DMS114 treated with DMSO at 0.1 percent for 48 hours (cell line): ENCODE measurements around the gene TTLL10.

Source experiments
- DNase-seq: peaks from one replicate; lab custom pipeline; 2025; ENCODE audit not compliant: unreplicated experiment; lab: John Stamatoyannopoulos, UW

TTLL10 gene, protein sequence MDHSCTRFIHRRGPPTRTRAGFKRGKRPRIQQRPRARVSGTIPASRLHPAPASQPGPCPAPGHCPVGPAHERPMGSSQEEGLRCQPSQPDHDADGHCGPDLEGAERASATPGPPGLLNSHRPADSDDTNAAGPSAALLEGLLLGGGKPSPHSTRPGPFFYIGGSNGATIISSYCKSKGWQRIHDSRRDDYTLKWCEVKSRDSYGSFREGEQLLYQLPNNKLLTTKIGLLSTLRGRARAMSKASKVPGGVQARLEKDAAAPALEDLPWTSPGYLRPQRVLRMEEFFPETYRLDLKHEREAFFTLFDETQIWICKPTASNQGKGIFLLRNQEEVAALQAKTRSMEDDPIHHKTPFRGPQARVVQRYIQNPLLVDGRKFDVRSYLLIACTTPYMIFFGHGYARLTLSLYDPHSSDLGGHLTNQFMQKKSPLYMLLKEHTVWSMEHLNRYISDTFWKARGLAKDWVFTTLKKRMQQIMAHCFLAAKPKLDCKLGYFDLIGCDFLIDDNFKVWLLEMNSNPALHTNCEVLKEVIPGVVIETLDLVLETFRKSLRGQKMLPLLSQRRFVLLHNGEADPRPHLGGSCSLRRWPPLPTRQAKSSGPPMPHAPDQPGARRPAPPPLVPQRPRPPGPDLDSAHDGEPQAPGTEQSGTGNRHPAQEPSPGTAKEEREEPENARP

DNA sequence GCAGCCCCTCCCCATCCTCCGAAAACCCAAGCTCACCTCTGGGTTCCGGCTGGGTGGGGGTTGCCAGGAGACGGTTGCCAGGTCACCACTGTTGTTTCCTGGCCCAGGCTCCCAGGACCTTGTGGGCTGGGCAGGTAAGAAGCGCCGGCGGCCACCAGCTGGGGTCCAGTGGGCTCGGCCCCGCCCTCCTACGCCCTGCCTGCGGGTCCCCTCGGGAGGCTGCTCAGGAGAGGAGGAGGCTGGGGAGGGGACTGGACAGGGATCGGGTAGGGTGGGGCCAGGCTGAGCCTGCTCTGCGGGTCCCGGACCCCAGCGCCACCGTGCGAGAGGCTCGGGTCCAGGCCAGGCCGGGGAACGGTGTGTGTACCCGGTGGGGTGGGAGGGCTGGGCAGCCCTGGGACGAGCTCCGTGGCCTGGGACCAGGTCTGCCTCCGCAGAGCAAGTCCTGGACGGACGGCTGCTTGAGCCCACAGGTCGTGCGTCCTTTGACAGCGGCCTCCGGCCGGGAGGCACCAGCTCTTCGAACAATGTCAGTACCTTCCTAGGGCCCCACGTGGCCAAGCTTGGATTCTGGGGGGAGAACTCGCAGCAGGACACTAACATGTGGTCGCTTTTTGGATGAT is at the start of gene TTLL10:
Gene TTLL10 (plus strand): TSS at position 88 of the 623 bp plus-strand sequence. CDS start 5,336 bp downstream, outside the sequence.
- DNase-seq: no peak

DNA sequence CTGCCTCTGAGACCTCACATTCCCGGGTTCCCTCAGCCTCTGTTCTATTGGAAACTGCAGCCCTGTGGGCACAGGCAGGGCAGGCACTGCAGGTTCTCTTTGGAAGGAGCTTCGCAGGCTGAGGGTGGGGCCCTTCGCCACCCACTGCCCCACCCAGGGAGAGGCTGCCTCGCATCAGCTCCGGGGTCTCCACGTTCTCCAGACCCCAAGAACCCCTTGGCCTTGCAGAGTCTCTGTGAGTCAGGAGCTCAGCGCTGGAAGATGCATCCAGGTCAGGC is 49.2 kb upstream of the TTLL10 start:
- DNase-seq: no peak

DNA sequence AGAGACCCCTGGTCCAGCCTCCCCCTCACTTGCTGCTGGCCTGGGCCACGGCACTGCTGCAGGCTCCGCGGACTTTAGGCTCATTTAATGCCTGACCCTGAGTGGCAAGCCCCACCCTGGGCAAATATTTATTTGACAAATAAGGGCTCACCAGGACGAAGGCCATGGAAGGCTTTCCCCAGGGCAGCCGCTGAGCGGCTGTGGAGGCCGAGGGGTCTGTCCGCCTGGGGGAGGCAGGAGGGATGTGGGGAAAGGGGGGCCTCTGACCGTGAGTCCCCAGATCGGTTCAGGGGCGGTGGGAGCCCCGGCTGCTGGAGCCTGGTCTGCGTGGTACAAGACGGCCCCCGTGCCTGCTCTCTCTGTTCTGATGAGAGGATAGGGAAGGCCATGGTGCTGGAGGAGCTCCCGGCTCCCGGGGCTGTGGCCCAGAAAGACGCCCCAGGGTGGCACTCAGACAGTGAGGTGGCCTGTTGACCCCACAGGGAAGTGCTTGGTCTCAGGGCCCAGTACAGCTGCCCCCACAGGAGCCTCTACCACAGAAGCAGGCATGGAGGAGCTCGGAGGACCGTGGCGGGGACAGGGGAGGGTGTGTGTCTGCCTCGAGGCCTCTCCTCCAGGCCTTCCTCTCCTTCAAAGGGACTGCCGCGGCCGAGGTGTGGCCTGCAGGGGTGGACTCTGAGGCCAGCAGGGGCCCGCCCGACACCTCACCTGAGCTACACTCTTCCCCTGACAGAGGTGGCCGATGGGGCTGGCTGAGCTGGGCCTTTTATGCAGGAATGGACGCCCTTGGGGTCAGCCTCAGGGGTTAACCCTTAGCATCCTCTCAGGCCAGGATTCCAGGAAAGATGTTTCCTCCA is 48.7 kb upstream of the TTLL10 start:
- DNase-seq: no peak

DNA sequence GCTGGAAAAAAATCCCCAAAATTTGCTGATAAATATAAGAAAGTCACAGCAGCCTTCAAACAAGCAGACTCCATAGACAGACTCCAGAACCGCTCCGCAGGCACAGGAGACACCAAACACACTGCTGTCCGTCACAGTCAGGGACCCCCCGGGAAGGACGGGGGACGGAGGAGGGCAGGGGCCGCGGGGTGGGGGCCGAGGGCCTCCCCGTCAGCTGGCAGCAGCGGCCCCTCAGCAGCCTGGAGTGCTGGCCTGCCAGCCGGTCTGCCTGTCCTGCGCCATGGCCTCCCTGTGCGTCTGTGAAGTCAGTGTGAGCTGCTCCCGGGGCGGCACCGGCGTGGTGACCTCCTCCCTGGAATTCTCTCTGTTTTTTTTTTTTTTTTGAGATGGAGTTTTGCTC is 47.7 kb upstream of the TTLL10 start:
- no peak for DNase-seq

DNA sequence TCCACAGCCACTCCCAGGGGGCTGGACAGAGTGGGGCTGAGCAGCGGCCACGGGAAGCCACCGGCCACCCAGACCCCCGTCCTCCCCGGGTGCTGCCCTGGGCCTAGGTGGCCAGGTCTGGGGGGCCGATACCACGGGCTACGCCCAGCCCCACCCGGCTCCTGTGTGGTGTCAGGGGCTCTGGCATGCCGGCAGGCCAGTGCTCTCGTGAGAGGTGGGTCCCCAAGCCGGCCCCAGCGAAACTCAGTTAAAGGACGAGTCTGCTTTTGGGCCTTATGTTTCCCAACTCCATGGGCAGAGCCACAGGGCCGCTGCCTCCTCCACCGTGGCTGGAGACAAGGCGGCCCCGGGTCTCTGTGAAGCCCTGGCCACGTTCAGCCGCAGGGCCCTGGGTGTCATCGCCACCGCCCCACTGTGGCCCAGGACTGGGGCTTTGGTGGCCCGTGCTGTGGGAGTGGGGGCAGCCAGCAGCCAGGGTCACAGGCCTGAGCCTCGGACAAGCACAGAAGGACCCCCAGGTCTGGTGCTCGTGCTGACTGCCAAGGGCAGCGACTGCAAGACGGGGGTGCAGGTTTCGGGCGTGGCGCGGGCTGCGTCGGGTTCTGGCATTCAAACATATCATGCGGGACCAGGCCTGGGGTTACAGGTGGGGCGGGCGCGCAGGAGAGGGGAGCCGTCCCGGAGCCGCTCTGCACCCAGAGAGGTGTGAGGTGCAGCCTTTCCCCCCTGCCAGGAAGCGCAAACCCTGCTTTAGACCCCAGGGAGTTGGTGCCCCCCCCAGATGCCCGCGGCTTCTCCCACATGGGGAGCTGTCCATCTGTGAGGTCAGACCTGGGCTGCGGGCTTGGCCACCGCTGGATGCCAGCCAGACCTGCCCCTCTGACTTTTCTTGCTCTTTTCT is 45.9 kb upstream of the TTLL10 start:
- no peak for DNase-seq

DNA sequence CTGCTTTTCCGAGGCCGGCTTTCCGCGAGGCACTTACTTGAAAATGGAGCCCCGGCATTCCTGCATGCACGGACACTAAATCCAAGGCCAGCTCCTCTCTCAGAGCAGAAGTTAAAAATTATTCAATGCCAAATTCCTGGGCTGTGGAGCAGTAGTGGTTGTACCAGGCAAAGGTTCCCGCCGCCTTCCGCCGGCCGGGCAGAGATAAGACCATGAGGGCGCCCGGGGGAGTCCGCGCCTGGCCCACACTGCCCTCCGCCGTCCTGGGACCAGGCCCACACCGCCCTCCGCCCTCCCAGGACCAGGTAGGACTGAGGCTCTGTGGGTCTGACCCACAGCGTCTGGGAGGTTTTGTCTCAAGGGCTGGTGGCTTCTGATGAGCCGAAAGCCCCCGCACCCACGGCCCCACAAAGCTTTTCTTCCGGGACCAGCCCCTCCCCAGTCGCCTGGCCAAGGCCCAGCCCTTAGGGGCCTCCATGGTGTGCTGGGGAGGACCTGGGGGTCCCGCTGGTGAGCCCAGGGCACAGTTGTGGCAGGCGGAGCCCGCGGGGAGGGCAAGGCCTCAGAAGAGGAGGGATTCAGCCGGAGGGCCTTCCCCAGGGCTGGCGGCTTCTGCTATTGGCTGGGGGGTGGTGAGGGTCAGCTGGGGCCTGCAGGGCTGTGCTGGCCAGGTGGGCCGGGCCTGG is 45.1 kb upstream of the TTLL10 start:
- DNase-seq: no peak

DNA sequence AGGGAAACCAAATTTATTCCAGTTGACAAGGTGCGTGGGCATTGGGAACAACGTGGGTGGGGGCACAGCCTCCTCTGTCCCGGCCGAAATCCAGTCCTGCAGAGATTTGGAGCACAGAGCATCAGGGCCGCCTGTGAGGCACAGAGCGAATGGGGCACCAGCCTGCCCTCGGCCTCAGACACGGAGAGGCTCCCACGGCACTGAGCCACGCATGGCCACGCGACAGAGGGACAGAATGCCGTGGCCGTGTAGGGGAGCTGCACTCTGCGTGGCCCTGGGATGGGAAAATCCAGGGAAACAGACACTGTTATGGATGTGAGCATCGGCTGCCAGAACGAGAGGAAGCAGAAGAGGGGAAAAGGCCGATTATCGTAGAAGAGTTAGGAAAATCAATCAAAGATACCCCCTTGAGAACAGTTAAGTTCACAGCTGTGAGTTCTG is 44.3 kb upstream of the TTLL10 start:
- no peak for DNase-seq

DNA sequence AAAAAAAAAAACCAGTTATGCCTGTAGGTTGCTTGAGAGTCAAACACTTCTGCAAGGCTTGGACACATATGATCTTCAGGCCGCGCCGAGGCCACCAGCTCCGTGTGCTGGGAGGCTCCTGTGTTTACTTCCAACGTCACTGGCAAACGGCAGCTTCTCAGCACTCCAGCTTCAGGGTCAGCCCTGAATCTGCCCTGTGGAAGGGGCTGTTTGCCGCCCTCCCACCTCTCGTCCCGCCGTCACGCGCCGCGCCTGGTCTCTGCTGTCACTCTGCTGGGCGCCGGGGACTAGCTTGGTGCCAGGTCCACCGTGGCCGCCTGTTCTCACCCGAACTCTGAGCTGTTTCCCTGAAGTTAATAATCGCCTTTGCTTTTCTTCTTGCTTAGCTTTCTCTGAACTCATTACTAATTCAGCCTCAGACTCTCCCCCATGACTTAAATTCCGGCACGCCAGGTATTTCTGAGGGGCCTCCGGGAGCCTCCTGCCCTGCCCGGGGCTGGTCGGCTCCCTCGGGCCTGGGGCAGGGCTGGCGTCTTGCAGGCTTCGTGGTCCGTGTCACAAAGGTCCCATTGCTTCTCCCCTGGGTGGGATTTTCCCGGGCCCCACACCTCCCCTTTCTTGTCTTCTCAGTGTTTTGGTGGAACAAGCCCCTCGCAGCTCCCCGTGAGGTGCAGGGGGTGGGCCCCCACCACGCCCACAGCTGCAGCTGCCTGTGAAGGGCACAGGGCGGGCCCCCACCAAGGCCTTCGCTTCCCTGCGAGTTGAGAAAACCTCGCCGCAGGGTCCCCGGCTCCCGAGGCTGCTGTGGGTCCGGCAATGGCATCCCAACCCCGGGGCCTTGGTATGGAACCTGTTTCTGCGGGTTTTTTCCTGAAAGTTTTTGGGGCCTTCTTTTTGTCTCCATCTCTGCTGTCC is 43.2 kb upstream of the TTLL10 start:
- DNase-seq: no peak

DNA sequence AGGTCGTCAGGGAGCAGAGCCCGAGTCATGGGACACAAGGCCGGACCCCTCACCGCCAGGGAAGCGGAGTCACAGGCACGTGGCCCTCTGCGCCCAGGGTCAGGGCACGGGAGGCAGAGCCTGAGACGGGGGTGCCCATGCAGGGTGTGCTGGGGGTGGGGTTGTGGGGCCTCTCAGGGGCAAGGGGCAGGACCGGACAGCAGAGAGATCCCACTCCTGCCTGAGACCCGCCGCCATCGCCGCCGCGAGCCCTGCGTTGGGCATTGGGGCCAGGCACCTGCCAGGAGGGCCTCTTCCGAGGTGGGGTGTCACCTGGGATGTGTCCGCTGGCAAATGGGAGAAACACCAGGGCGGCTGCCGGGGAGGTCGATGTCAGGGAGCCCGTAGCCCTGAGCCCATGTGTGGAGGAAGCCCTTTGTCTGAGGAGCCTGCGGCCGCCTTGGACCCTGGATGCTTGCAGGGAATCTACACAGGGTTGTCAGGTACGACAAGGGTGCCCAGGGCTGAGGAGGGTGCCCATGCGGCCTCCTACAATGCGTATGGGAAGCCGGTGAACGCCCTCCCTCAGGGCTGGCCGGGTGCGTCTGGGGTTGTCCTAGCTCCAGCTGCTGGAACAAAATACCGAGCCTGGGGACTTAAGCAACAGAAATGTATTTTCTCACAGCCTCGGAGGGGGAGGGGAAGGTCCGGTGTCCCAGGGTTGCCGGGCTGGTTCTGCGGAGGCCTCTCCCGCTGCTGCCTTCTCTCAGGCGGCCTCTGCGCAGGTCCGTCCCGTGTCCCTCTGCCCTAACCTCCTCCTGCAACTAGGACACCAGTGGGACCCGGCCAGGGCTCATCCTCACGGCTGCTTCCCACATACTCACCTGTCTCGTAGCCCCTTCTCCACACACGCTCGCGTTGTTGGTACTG is 41.4 kb upstream of the TTLL10 start:
- DNase-seq: no peak

DNA sequence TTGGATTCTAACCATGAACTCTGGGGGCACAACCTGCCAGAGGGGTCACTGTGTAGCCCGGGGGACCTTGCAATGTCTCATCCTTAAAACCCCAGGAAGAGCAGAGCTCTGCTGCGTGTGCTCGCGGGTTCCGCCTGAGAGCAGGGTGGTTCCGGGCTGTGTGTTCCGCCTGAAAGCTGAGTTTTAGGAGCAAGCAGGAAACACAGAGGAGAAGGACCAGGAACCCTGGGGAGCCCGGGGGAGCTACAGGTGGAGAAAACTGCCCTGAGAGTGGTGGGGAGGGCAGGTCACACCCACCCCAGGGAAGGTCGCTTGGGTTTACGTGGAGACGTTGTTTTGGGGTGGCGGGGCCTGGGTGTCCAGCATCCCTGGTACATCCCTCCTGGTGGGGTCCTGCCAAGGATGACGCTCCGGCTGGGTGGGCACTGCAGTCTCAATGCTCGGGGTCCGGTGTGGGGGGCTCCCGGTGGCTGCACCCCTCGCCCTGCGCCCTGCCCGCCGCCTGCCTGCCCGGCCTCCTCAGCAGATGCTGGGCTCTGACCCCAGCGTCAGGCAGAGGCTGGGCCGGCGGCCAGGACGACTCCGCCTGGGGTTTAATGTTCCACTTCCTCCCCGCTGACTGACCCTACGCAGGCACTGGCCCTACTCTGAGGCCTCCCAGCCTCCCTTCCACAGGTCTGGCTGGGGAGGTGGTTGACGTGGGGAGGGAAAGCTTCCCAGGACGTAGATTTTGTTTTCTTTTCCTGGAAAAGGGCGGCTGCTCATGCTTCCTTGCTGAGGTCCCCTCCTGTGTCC is 40.5 kb upstream of the TTLL10 start:
- no peak for DNase-seq

DNA sequence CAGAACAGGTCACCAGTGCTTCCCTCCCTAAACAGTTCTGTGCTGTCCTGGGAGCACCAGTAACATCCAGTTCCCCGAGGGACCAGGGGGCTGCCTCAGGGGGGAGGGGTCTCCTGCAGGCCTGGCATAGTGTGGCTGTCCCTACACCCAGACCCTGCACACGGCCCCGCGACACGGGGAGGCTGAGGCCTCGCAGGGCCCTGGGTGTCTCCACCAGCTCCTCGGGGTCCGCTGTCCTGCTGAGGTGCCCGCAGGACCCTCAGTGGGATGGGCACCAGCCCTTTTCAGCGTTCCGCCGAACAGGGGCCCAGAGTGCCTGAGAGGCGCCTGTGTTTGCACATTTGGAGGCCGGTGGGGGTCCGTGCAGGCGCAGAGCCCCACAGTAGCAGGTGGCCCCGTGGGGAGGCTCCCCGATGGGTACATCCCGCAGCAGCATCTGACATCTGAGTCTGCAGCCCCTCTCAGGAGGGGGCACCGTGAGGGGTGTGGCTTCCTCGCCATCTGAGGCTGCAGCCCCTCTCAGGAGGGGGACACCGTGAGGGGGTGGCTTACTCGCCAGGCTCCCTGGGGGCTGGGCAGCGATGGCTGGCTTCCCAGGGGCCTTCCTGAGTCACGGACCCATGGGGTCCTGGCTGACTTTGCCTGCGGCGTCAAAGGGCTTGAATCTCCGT is 39.2 kb upstream of the TTLL10 start:
- no peak for DNase-seq

DNA sequence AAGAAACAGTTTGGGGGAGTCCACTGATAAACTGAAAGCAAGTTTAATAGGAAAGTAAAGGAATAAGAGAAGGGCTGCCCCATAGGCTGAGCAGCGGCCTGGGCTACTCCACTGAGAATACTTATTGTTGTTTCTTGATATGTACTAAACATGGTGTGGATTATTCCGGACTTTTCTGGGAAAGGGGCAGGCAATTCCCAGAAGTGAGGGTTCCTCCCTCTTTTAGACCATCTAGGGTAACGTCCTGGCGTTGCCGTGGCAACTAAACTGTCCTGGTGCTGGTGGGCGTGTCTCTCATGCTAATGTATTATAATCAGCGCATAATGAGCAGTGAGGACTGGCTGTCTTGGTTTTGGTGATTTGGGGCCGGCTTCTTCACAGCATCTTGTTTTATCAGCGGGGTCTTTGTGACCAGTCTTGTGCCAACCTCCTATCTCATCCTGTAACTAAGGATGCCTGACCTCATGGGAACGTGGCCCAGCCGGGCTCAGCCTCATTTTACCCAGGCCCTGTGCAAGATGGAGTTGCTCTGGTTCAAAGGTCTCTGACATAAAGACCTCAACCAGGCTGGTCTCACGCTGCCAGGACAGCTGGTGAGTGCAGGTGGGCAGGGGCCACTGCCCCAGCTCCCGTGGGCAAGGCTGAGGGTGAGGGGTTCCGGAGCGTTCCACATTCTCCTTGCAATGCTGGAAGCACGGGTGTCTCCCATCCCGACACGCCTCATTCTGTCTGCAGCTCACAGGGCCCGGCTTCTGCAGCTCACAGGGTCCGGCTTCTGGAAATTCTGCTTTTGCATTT is 38.1 kb upstream of the TTLL10 start:
- no peak for DNase-seq

DNA sequence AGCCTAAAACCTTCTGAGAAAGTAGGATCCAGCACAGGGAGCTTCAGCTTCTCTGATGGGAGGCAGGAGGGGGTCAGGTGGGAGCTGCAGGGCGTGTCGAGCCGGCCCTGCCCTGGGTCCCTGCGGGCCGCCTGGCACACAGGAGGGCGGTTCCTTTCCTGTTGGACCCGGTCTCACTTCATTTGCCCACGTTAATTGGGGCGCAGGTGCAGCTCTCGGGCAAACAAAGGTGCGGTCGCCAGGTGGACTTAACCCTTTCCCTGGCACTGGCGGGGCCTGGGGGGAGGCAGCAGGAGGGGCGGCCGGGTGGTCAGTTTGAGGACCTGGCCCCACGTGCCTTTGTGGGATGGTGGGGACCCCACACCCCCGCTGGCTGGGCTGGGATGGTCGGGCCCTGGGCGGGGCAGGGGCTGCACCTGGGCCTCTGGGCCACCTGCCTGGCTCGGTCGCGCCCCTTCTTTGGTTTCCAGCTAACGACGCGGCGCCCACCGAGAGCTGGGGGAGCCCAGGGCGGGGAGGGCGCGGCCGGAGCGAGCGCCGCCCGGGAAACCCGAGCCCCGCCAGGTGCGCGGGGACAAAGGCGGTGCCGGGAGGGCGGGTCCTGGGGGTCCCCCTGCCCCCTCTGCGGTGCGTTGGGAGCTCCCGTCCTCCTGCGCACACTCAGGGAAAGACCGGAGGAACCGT is 37.0 kb upstream of the TTLL10 start:
- DNase-seq: no peak

DNA sequence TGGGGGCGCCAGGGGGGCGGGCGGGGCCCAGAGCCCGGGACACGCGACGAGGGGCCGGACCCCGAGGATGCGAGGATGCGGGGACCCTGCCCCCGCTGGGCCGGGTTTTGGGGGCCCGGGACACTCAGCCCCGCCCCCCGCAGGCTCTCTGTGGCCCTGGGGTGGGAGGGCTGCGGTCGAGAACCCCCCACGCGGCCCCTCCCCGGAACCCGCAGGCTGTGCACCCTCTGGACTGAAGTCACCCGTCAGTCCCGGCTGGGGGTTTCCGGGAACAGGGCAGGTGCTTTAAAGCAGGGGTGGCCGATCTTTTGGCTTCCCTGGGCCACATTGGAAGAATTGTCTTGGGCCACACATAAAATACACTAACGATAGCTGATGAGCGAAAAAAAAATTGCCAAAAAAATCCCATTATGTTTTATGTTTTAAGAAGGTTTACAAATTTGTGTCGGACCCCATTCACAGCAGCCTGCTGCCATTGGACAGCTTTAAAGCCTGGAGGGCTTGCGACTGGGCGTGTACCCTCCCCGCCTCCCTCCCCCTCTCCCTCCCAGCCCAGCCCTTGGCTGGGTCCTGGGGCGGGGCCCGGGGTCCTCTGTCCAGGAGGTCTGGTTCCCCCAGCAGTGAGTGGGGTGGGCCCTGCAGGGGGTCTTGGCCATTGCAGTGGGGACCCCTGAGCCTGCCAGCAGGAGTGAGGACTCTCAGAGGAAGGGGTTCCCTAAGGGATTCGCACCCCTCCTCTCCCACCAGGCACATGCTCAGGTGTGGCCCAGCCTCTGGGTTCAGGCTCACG is 36.2 kb upstream of the TTLL10 start:
- no peak for DNase-seq
